Vagina (tissue), 2 donors: ENCODE data around the gene ZNF562.

Experiments used
- POLR2A ChIP-seq, 2 donors: fragments of 450-650 bp; IDR thresholded peaks; one replicate each; pipeline ENCODE4 v1.6.1; 2017; ENCODE audit warnings: antibody characterized with exemption in 2 of 2, mild to moderate bottlenecking in 2 of 2, moderate library complexity in 2 of 2
- POLR2AphosphoS5 ChIP-seq, 2 donors: sonication (generic); formaldehyde crosslinking; IDR thresholded peaks; one replicate each; pipeline ENCODE4 v1.9.0; 2017; ENCODE audit warnings: antibody characterized with exemption in 2 of 2, mild to moderate bottlenecking in 2 of 2, low read depth in 1 of 2; ENCODE audit not compliant: insufficient read depth in 1 of 2
- TF ChIP-seq, protein P1 (sequence below), 3 experiments: fragments of 450-650 bp in 2 of 3; fragments of 200-600 bp in 1 of 3; sonication (generic) in 1 of 3; IDR thresholded peaks; one replicate each; pipeline ENCODE4 v1.5.1; 2017 to 2019; ENCODE audit warnings: antibody characterized with exemption in 3 of 3, mild to moderate bottlenecking in 2 of 3, moderate library complexity in 2 of 3

DNA sequence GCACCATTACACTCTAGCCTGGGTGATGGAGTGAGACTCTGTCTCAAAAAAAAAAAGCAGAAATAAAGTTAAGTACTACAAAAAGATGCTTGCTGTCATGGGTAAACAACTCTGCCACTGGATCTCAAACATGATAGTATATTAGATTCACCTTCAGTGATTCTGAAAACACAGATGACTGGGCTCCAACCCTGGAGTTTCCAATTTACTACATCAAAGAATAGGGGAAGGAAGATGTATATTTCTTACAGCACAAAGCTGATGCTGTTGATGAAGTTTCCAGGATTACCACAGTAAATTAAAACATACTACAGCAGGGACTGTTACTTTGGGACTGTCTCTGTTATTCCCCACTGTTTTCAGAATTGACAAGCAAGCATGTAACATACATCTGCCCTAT, 59.1 kb downstream of the ZNF562 start:
- no peak for TF ChIP-seq POLR2A (IDR thresholded peaks at IDR 0.05)
- TF ChIP-seq, protein P1, sequence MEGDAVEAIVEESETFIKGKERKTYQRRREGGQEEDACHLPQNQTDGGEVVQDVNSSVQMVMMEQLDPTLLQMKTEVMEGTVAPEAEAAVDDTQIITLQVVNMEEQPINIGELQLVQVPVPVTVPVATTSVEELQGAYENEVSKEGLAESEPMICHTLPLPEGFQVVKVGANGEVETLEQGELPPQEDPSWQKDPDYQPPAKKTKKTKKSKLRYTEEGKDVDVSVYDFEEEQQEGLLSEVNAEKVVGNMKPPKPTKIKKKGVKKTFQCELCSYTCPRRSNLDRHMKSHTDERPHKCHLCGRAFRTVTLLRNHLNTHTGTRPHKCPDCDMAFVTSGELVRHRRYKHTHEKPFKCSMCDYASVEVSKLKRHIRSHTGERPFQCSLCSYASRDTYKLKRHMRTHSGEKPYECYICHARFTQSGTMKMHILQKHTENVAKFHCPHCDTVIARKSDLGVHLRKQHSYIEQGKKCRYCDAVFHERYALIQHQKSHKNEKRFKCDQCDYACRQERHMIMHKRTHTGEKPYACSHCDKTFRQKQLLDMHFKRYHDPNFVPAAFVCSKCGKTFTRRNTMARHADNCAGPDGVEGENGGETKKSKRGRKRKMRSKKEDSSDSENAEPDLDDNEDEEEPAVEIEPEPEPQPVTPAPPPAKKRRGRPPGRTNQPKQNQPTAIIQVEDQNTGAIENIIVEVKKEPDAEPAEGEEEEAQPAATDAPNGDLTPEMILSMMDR (IDR thresholded peaks at IDR 0.05): no peak
- TF ChIP-seq POLR2AphosphoS5 (IDR thresholded peaks at IDR 0.05; ENCODE audit: insufficient read depth in 1 of 2, low read depth in 1 of 2): no peak
